Stimulated activated CD4-positive, alpha-beta T cell treated with anti-CD3 and anti-CD28 coated beads, Interleukin-2, amount 100 ng/mL, for 4 hours (primary cell): ENCODE measurements around the gene ATP4B.

ENCODE experiments used
- DNase-seq: peaks from one replicate; pipeline ENCODE4 v3.0.0-alpha.2; 2020; ENCODE audit warnings: low read depth

ATP4B gene

GRCh38 chr13:113656003-113656588 lies 1.9 kb downstream of the ATP4B start:
- DNase-seq, result no peak

GRCh38 chr13:113655346-113656002 lies 2.5 kb downstream of the ATP4B start:
- no peak for DNase-seq

- DNase-seq, result no peak
Measured at GRCh38 chr13:113654591-113655345, 3.2 kb downstream of the ATP4B start.

- DNase-seq, result no peak
Measured at GRCh38 chr13:113654175-113654560, 3.8 kb downstream of the ATP4B start.

- DNase-seq, result no peak
Measured at GRCh38 chr13:113653264-113654174, 4.5 kb downstream of the ATP4B start.

- DNase-seq, result no peak
Measured at GRCh38 chr13:113652404-113653263, 5.4 kb downstream of the ATP4B start.

- DNase-seq, result no peak
Measured at GRCh38 chr13:113651511-113652403, 6.2 kb downstream of the ATP4B start.

GRCh38 chr13:113650731-113651148 lies 7.3 kb downstream of the ATP4B start:
- DNase-seq, result no peak

GRCh38 chr13:113650275-113650674 lies 7.7 kb downstream of the ATP4B start:
- DNase-seq, result no peak

GRCh38 chr13:113649212-113649611 lies 8.8 kb downstream of the ATP4B start:
- DNase-seq, result no peak

- DNase-seq, result no peak
Measured at GRCh38 chr13:113648216-113648610, 9.8 kb downstream of the ATP4B start.

GRCh38 chr13:113647351-113648215 lies 10.4 kb downstream of the ATP4B start:
- DNase-seq, result no peak

- DNase-seq, result no peak
Measured at GRCh38 chr13:113646921-113647340, 11.1 kb downstream of the ATP4B start.

GRCh38 chr13:113646376-113646775 lies 11.6 kb downstream of the ATP4B start:
- DNase-seq, result no peak

GRCh38 chr13:113645329-113645728 lies 12.7 kb downstream of the ATP4B start:
- DNase-seq, result no peak

- DNase-seq, result no peak
Measured at GRCh38 chr13:113644800-113645199, 13.2 kb downstream of the ATP4B start.

GRCh38 chr13:113643593-113643992 lies 14.4 kb downstream of the ATP4B start:
- no peak for DNase-seq

GRCh38 chr13:113642563-113642962 lies 15.4 kb downstream of the ATP4B start:
- DNase-seq, result no peak

GRCh38 chr13:113641426-113641825 lies 16.6 kb downstream of the ATP4B start:
- no peak for DNase-seq
